Heart left ventricle (tissue), 13 donors: ENCODE results near the gene ZNRF2.

Experiments
- POLR2A ChIP-seq, 2 donors: fragments of 450-650 bp; IDR thresholded peaks; one replicate each; pipeline ENCODE4 v1.6.1; 2017; ENCODE audit warnings: antibody characterized with exemption in 2 of 2, mild to moderate bottlenecking in 2 of 2, moderate library complexity in 2 of 2
- TF ChIP-seq, protein P1 (sequence below), 12 donors: fragments of 200-600 bp; sonication (generic) in 4 of 12; IDR thresholded peaks; one replicate each; pipeline versions ENCODE4 v1.5.0 to v1.8.0; 2018 to 2022; ENCODE audit warnings: antibody characterized with exemption in 12 of 12, mild to moderate bottlenecking in 5 of 12
- donor health status: ischemic (EF 13 %, LVEDD 7.1; RV severe dilation, severe dysfunction).
- donor health status: DM: no; HTN: yes; CAD: no.
- donor health status: DM: no; HTN: no; CAD: no.
- donor health status: ischemic (EF 25% LVEDD 6.9; RV normal size, moderate dysfunction).
- donor health status: ischemic (EF 25% LVEDD 5.7; RV mildly dilated, moderate dysfunction).
- donor health status: ischemic (EF 35%, LVEDD 5.7; RV mildly dilated, moderate dysfunction).
- donor health status: nonischemic (EF 11% LVEDD 7.7; RV severe dilation, severe dysfunction).
- donor health status: DM: yes; HTN: yes; CAD: no.
- donor health status: PGD.
- donor health status: ischemic (EF 29% LVEDD 5.4; RV normal size, mild dysfunction).
- donor health status: nonischemic (EF 23%, LVEDD 6.1; RV moderate dilation, normal function).

DNA sequence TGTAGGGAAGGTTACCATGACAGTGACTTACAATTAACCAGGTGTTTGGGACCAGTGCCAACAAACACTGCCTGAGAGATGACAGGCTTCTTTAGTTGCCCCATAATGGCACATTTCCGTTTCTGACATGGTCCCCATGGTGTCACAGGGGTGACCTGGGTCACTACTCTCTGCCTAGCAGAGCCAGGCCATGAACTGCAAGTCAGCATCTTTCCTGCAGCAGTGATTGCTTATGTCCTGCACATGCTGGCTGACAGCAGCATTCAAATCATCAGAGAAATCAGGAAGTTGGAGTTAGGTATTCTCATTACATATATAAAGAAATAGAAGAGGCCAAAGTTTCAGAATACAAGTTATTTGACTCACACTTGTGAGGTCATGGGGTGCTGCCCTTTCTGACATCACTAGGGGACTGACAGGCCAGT is 47.1 kb upstream of the ZNRF2 start:
- TF ChIP-seq, protein P1, sequence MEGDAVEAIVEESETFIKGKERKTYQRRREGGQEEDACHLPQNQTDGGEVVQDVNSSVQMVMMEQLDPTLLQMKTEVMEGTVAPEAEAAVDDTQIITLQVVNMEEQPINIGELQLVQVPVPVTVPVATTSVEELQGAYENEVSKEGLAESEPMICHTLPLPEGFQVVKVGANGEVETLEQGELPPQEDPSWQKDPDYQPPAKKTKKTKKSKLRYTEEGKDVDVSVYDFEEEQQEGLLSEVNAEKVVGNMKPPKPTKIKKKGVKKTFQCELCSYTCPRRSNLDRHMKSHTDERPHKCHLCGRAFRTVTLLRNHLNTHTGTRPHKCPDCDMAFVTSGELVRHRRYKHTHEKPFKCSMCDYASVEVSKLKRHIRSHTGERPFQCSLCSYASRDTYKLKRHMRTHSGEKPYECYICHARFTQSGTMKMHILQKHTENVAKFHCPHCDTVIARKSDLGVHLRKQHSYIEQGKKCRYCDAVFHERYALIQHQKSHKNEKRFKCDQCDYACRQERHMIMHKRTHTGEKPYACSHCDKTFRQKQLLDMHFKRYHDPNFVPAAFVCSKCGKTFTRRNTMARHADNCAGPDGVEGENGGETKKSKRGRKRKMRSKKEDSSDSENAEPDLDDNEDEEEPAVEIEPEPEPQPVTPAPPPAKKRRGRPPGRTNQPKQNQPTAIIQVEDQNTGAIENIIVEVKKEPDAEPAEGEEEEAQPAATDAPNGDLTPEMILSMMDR (IDR thresholded peaks at IDR 0.05): no peak
- TF ChIP-seq POLR2A (IDR thresholded peaks at IDR 0.05): no peak
